Stimulated activated CD4-positive, alpha-beta T cell treated with anti-CD3 and anti-CD28 coated beads, TNF-alpha, amount 100 ng/mL, for 48 hours (primary cell): ENCODE data around the gene DCP2.

Experiments used
- DNase-seq, 3 donors: peaks; one replicate each; pipeline ENCODE4 v3.0.0-alpha.2; 2020; ENCODE audit warnings: low read depth in 3 of 3

DCP2 gene

GRCh38 chr5:113047733-113048652 is 71.4 kb downstream of the DCP2 start:
- DNase-seq = no peak

GRCh38 chr5:113048931-113049330 is 72.3 kb downstream of the DCP2 start:
- DNase-seq = no peak

GRCh38 chr5:113050721-113051382 is 74.3 kb downstream of the DCP2 start:
- peak; percentile 15 to 47 (median 20) for DNase-seq

- no peak for DNase-seq
Observed at GRCh38 chr5:113052041-113052795, 75.6 kb downstream of the DCP2 start.

GRCh38 chr5:113053511-113053995 is 77.0 kb downstream of the DCP2 start:
- no peak for DNase-seq

- no peak for DNase-seq
Observed at GRCh38 chr5:113054899-113055298, 78.3 kb downstream of the DCP2 start.

GRCh38 chr5:113056988-113057387 is 80.4 kb downstream of the DCP2 start:
- no peak for DNase-seq

- no peak for DNase-seq
Observed at GRCh38 chr5:113057557-113057984, 81.0 kb downstream of the DCP2 start.

GRCh38 chr5:113058269-113058668 is 81.7 kb downstream of the DCP2 start:
- no peak for DNase-seq

- no peak for DNase-seq
Observed at GRCh38 chr5:113058706-113059226, 82.2 kb downstream of the DCP2 start.

GRCh38 chr5:113059232-113060040 is 82.8 kb downstream of the DCP2 start:
- no peak for DNase-seq

- no peak for DNase-seq
Observed at GRCh38 chr5:113060408-113061025, 83.9 kb downstream of the DCP2 start.

- DNase-seq = no peak
Observed at GRCh38 chr5:113061846-113062780, 85.5 kb downstream of the DCP2 start.

GRCh38 chr5:113062869-113063508 is 86.4 kb downstream of the DCP2 start:
- no peak for DNase-seq

GRCh38 chr5:113063927-113064326 is 87.3 kb downstream of the DCP2 start:
- no peak for DNase-seq

- DNase-seq = no peak
Observed at GRCh38 chr5:113064806-113065205, 88.2 kb downstream of the DCP2 start.

GRCh38 chr5:113065626-113066025 is 89.0 kb downstream of the DCP2 start:
- DNase-seq = no peak

GRCh38 chr5:113067635-113068344 is 91.2 kb downstream of the DCP2 start:
- no peak for DNase-seq
